BLaER1 treated with 17β-estradiol and CSF1 and Interleukin-3, amounts not matched to agents 10 nM and 100 nM (cell line): Measurements from ENCODE around the gene DOCK1.

Experiments
- H3K27ac ChIP-seq, 11 experiments: shearing (Covaris generic); formaldehyde crosslinking; 2 replicates each; pipeline ENCODE4 v1.8.1; 2022
- H3K27me3 ChIP-seq, 11 experiments: shearing (Covaris generic); formaldehyde crosslinking; 2 replicates each; pipeline ENCODE4 v1.8.1; 2022
- H3K36me3 ChIP-seq, 11 experiments: shearing (Covaris generic); formaldehyde crosslinking; 2 replicates each; pipeline ENCODE4 v1.8.1; 2022
- H3K4me1 ChIP-seq, 10 experiments: shearing (Covaris generic); formaldehyde crosslinking; 2 replicates each; pipeline ENCODE4 v1.8.1; 2022
- H3K4me2 ChIP-seq, 11 experiments: shearing (Covaris generic); formaldehyde crosslinking; 2 replicates each; pipeline ENCODE4 v1.8.1; 2022
- H3K4me3 ChIP-seq, 10 experiments: shearing (Covaris generic); formaldehyde crosslinking; 2 replicates each; pipeline ENCODE4 v1.8.1; 2022
- H3K9ac ChIP-seq, 11 experiments: shearing (Covaris generic); formaldehyde crosslinking; 2 replicates each; pipeline ENCODE4 v1.8.1; 2022
- H3K9me3 ChIP-seq, 11 experiments: shearing (Covaris generic); formaldehyde crosslinking; replicated peaks in 1 of 11; 2 replicates each; pipeline ENCODE4 v1.8.1; 2022
- H4K20me1 ChIP-seq, 11 experiments: shearing (Covaris generic); formaldehyde crosslinking; 2 replicates each; pipeline ENCODE4 v1.8.1; 2022
- Cebpa-rat ChIP-seq, 11 experiments: shearing (Covaris generic); IDR thresholded peaks; 2 replicates each; pipeline ENCODE4 v1.8.1; 2022

The DOCK1 gene

DNA sequence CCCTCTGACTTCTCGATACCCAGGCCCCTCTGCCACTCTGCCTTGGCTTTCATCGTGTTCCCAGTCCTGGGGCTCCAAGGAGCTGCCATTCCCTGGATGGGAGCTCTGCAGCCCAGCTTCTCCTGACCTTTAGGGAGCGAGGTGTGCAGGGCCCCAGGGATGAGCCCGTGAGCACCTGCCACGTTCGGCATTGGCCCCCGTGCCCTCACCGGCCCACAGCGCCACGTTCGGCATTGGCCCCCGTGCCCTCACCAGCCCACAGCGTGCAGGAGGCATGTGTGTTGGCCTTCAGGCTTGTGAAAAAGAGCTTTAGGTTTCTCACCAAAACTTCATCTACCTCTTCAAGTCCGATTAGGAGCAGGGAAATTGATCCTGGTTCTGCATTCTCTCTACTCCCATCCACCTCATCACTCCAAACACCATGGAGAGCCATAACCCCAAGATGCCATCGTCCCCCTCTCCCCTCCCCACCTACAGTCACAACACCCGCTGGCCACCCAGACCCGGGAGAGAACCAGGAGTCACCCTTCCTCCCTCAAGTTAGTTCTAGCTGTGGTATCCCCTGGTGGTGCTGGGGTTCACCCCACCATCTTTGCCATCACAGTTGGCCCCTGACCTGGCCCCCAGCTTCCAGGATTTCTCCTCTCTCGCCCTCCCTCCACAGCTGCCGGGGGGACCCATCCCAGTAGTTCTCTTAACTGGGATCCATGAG, 524.5 kb downstream of the DOCK1 start:
- Histone ChIP-seq H3K36me3 (no peaks in the 10 kb centered on the region), H3K27ac (no peak overlapping the region), H3K4me2 (no peak overlapping the region), H3K4me3 (no peak overlapping the region), H3K9me3 (peaks cover 5 to 19% (median 13%) of the 10 kb centered on the region in 11 experiments; a peak in 17 of 22 replicates), H4K20me1 (no peaks in the 10 kb centered on the region), H3K9ac (no peak overlapping the region), H3K27me3 (no peaks in the 10 kb centered on the region), H3K4me1 (peaks cover 0 to 3% (median 0%) of the 10 kb centered on the region in 10 experiments; a peak in 4 of 20 replicates)
- TF ChIP-seq Cebpa-rat (IDR thresholded peaks at IDR 0.05): no peak

DNA sequence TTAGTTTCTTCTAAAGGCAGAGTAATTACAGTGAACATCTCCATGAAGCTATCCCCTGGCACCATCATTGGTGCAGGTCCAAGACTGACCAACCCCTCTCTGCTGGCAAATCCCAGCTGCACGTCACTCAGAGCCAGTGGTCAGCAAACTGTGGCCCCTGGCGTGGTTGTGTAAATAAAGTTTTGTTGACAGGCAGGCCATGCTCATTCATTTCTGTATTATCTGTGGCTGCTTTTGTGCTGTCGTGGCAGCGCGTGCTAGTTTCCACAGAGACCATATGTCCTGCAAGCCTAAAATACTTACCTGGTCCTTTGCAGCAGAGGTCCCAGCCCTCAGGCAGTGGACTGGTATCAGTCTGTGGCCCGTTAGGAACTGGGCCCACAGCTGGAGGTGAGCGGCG, 526.3 kb downstream of the DOCK1 start:
- no peak overlapping the region for H3K4me2 ChIP-seq
- no peaks in the 10 kb centered on the region for H3K27me3 ChIP-seq
- peaks cover 5 to 19% (median 13%) of the 10 kb centered on the region in 11 experiments; a peak in 17 of 22 replicates for H3K9me3 ChIP-seq
- H3K9ac ChIP-seq: no peak overlapping the region
- no peaks in the 10 kb centered on the region for H3K36me3 ChIP-seq
- H3K4me1 ChIP-seq: no peaks in the 10 kb centered on the region
- no peak overlapping the region for H3K4me3 ChIP-seq
- H4K20me1 ChIP-seq: no peaks in the 10 kb centered on the region
- no peak overlapping the region for H3K27ac ChIP-seq
- TF ChIP-seq Cebpa-rat (IDR thresholded peaks at IDR 0.05): no peak

DNA sequence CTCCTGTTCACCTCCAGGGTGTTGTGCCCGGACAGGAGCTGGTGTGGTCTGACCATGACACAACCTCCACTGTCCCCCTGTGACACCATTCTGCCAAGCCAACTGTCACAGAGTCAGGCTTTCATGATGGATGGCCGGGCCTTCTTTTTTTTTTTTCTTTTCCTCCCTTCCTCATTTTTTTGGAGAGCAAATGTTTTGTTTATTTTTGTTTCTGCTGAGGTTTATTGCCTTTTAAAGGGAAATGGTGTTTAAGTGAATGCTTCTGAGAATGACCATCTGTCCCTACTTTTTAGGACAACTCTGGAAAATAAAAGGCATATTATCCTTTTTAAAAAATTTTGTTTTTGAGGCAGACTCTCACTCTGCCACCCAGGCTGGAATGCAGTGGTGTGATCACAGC, 528.8 kb downstream of the DOCK1 start:
- Histone ChIP-seq H3K27me3 (no peaks in the 10 kb centered on the region), H3K4me1 (no peaks in the 10 kb centered on the region), H4K20me1 (no peaks in the 10 kb centered on the region), H3K36me3 (no peaks in the 10 kb centered on the region), H3K4me2 (no peak overlapping the region), H3K9me3 (peaks cover 5 to 19% (median 13%) of the 10 kb centered on the region in 11 experiments; a peak in 17 of 22 replicates), H3K4me3 (no peak overlapping the region), H3K9ac (no peak overlapping the region), H3K27ac (no peak overlapping the region)
- TF ChIP-seq Cebpa-rat (IDR thresholded peaks at IDR 0.05): no peak

DNA sequence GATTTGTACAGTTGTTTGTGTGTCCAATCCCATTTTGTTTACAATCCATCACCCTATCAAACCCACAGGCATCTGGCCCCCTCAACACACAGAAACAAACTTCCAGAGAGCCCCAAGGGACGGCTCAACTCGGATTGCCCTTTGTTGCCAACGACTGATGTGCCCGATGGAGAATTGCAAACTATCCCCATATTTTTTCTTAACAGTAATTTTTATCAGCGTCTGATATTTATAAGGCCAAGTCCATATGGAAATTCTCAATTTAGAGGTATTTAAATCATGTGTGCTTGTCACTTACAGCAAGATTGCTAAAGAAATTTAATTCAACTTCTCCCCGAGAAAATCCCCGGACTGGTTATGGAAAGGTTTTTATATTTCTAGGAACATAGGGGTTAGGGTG, 530.0 kb downstream of the DOCK1 start:
- Histone ChIP-seq H3K4me2 (no peak overlapping the region), H3K9me3 (peaks cover 5 to 19% (median 13%) of the 10 kb centered on the region in 11 experiments; a peak in 17 of 22 replicates), H3K27me3 (no peaks in the 10 kb centered on the region), H4K20me1 (no peaks in the 10 kb centered on the region; a peak in 1 of 22 replicates), H3K4me3 (no peak overlapping the region), H3K36me3 (no peaks in the 10 kb centered on the region), H3K27ac (no peak overlapping the region), H3K4me1 (no peaks in the 10 kb centered on the region), H3K9ac (no peak overlapping the region)
- TF ChIP-seq Cebpa-rat (IDR thresholded peaks at IDR 0.05): no peak

DNA sequence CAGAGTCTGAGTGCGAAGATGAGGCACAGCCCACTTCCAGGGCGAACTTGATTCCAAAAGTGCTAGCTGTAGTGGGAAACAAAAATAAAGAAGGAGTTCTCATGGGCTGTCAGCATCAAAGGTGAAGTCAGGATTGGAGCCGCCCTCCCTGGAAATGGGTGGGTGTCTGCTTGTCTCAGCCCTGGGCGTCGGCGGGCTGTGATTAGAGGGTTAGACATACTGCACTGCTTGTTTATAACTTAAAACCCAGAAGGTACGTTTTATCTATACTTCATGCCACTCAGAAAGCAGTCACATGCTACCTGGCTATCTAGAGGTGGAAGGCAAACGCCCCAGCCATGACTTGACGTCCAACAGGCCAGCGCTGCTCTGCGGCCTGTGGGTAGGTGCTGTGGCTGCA, 535.1 kb downstream of the DOCK1 start:
- Histone ChIP-seq H3K9ac (no peak overlapping the region), H4K20me1 (no peaks in the 10 kb centered on the region; a peak in 1 of 22 replicates), H3K9me3 (no peaks in the 10 kb centered on the region), H3K27ac (no peak overlapping the region), H3K4me1 (peaks cover 0 to 31% (median 26%) of the 10 kb centered on the region in 10 experiments; a peak in 15 of 20 replicates), H3K36me3 (no peaks in the 10 kb centered on the region), H3K4me3 (no peak overlapping the region), H3K4me2 (0 out of 22 replicates have a peak overlapping the region, but pooled peaks of 2 of the 11 experiments have one; percentile 54 to 66), H3K27me3 (no peaks in the 10 kb centered on the region)
- TF ChIP-seq Cebpa-rat (IDR thresholded peaks at IDR 0.05): no peak

DNA sequence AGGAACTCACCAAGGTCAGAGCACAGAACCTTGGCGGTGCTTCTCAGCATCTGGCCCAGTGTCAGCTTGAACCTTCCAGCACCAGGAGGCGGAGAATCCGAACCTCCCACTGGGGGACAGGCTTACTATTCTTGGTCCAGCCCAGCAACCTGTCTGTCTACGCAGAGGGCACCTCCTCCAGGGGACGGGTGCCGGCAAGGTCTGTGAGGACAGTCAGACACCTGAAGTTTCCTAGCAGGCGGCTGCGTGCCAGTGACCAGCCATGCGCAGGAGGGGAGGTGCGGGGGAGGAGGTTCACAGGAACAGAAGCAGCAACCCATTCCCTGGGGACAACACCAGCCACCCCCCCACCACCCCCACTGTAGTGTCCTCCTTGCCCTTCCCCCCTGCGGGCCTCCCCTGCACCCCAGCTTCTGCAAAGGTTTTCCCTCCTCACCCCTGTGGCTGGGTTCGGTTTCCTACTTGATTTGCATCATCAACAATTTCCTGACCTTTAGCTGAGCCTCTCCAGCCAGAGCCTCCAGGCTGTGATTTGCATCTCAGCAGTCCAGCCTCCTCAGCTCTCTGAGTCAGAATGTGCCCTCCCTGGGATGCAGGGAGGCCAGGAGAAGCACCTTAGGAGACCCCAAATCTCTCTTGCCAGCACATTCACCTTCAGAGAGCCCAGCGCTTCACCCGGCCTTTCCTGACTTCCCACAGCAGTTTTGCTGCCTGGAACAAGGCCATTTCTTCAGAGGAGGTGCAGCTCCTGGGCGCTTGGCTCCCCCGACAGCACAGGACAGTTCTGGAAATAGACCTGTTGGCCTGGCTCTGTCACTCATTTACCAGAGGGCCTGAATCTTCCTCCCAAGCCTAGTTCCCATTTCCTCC, 536.4 kb downstream of the DOCK1 start:
- Histone ChIP-seq H3K27me3 (no peaks in the 10 kb centered on the region), H3K9ac (0 out of 22 replicates have a peak overlapping the region, but pooled peaks of 1 of the 11 experiments have one; percentile 33), H3K4me2 (peak overlapping the region in 10 of 11 experiments; percentile 5 to 68 (median 52); a peak in 17 of 22 replicates), H4K20me1 (no peaks in the 10 kb centered on the region; a peak in 1 of 22 replicates), H3K9me3 (no peaks in the 10 kb centered on the region), H3K4me3 (no peak overlapping the region), H3K4me1 (peaks cover 0 to 31% (median 26%) of the 10 kb centered on the region in 10 experiments; a peak in 15 of 20 replicates), H3K27ac (no peak overlapping the region), H3K36me3 (no peaks in the 10 kb centered on the region)
- TF ChIP-seq Cebpa-rat (IDR thresholded peaks at IDR 0.05): no peak

DNA sequence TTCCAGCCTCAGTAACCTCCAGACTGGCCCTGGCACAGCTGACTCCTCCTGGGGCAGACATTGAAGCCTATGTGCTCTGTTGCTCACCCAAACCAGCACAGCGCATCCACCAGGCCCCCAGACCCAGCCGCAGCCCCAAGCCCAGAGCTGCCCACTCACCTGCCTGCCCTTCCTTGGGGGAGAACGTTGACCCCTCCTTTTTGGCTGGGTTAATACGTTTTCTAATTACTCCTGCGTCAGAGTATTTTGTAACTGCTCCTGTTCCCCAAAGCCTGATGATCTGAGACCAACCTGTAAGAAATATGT, 536.9 kb downstream of the DOCK1 start:
- peaks cover 0 to 31% (median 26%) of the 10 kb centered on the region in 10 experiments; a peak in 15 of 20 replicates for H3K4me1 ChIP-seq
- no peaks in the 10 kb centered on the region for H3K27me3 ChIP-seq
- H3K4me2 ChIP-seq: peak overlapping the region in 8 of 11 experiments; percentile 5 to 68 (median 56); a peak in 13 of 22 replicates
- no peak for TF ChIP-seq Cebpa-rat (IDR thresholded peaks at IDR 0.05)
- no peaks in the 10 kb centered on the region; a peak in 1 of 22 replicates for H4K20me1 ChIP-seq
- no peaks in the 10 kb centered on the region for H3K36me3 ChIP-seq
- no peak overlapping the region for H3K27ac ChIP-seq
- no peak overlapping the region for H3K9ac ChIP-seq
- no peaks in the 10 kb centered on the region for H3K9me3 ChIP-seq
- no peak overlapping the region for H3K4me3 ChIP-seq

DNA sequence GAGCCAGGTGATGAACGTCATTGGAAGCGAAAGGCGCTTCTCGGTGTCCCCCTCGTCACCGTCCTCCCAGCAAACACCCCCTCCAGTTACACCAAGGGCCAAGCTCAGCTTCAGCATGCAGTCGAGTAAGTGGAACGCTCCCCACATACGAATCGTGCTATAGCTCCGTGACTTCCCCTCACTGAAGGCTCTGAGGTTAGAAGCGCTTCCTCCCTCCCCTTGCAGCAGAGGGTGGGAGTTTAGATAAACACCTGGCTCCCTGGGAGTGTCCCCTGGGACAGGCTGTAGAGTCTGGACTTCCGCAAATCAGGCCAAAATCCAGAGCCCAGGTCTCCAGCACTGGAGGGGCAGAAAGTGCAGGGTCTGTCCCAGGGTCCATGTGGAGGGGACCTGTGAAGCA, 538.9 kb downstream of the DOCK1 start:
- no peaks in the 10 kb centered on the region; a peak in 1 of 22 replicates for H4K20me1 ChIP-seq
- H3K27ac ChIP-seq: no peak overlapping the region
- no peaks in the 10 kb centered on the region for H3K36me3 ChIP-seq
- H3K4me2 ChIP-seq: peak overlapping the region in 8 of 11 experiments; percentile 22 to 53 (median 40); a peak in 14 of 22 replicates
- H3K9ac ChIP-seq: no peak overlapping the region
- H3K4me1 ChIP-seq: peaks cover 0 to 31% (median 26%) of the 10 kb centered on the region in 10 experiments; a peak in 15 of 20 replicates
- TF ChIP-seq Cebpa-rat (IDR thresholded peaks at IDR 0.05): no peak
- no peaks in the 10 kb centered on the region for H3K9me3 ChIP-seq
- no peaks in the 10 kb centered on the region for H3K27me3 ChIP-seq
- no peak overlapping the region for H3K4me3 ChIP-seq

DNA sequence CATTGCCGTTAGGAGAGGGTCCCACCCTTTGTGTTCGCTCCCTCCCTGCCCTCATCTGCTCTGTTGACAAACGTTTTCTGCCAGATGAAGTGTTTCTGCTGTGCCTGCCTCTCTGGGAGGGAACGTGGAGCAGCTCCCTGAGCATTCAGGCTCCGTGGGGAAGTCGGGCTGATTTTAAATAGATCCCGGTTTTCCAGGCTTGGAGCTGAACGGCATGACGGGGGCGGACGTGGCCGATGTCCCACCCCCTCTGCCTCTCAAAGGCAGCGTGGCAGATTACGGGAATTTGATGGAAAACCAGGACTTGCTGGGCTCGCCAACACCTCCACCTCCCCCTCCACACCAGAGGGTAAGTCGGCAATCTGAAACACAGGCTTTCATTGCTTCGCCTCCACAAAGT, 542.0 kb downstream of the DOCK1 start:
- H3K4me3 ChIP-seq: no peak overlapping the region
- H3K9me3 ChIP-seq: no peaks in the 10 kb centered on the region
- H4K20me1 ChIP-seq: no peaks in the 10 kb centered on the region
- peaks cover 0 to 15% (median 11%) of the 10 kb centered on the region in 10 experiments; a peak in 12 of 20 replicates for H3K4me1 ChIP-seq
- H3K27ac ChIP-seq: no peak overlapping the region
- H3K27me3 ChIP-seq: no peaks in the 10 kb centered on the region
- H3K9ac ChIP-seq: no peak overlapping the region
- no peak for TF ChIP-seq Cebpa-rat (IDR thresholded peaks at IDR 0.05)
- no peaks in the 10 kb centered on the region for H3K36me3 ChIP-seq
- no peak overlapping the region for H3K4me2 ChIP-seq
